ENCODE data around the gene MRI1. TPM values are rescaled to one million over a fixed set of nuclear protein-coding genes. Genes with fewer than 3 reads are reported as not detected.

MRI1 gene
- polyA plus RNA-seq, 3 donors: 3.8 to 48.9 (median 4.4) TPM

DNA sequence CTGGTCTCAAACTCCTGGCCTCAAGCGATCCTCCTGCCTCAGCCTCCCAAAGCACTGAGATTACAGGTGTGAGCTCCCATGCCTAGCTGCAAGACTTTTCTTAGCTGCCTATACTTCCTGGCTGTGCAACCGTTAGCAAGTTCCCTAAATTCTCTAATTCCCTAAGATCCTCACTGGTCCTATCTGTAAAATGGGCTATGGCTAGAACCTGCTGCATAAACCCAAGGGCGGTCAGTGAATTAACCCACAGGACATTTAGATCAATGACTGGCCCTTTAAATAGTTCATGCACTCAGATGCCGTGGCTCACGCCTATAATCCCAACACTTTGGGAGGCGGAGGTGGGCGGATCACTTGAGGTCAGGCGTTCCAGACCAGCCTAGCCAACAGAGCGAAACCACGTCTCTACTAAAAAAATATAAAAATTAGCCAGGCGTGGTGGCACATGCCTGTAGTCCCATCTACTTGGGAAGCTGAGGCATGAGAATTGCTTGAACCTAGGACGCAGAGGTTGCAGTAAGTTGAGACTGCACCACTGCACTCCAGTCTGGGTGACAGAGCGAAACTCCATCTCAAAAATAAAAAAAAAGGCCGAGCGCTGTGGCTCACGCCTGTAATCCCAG lies 5.8 kb downstream of the MRI1 start:
- DNase-seq: no peak
- H3K4me3 Mint-ChIP-seq: no peak overlapping the region
- 96% methylated on average over 12 of the region's 16 CpGs for WGBS (ENCODE audit: insufficient coverage)
- Histone ChIP-seq H3K79me2 (ENCODE audit: insufficient read depth, low read length) (peaks cover 9% of the 10 kb centered on the region), H3K36me3 (replicated peaks in 1 of 2; ENCODE audit: control insufficient read depth in 1 of 2, insufficient read depth in 2 of 2, low read length in 2 of 2) (peaks cover 21 to 36% of the 10 kb centered on the region in 2 donors), H3K4me1 (ENCODE audit: control insufficient read depth in 1 of 2, insufficient read depth in 2 of 2, low read length in 2 of 2) (peaks cover 13% of the 10 kb centered on the region in 2 donors), H3K4me2 (replicated peaks; ENCODE audit: extremely low read depth, low read length, poor library complexity, severe bottlenecking) (no peak overlapping the region), H3K27me3 (ENCODE audit: control insufficient read depth in 2 of 2, insufficient read depth in 2 of 2, low read length in 2 of 2) (no peaks in the 10 kb centered on the region), H3K4me3 (replicated peaks in 1 of 3; ENCODE audit: low read depth in 2 of 3, low read length in 3 of 3) (no peak overlapping the region), H3K27ac (ENCODE audit: low read depth in 1 of 2, low read length in 2 of 2) (no peak overlapping the region), H3K9ac (ENCODE audit: insufficient read depth, low read length, poor library complexity, severe bottlenecking) (no peak overlapping the region), H3K9me3 (replicated peaks in 1 of 2; ENCODE audit: control insufficient read depth in 1 of 2, insufficient read depth in 1 of 2, low read length in 2 of 2) (no peaks in the 10 kb centered on the region), H4K20me1 (ENCODE audit: insufficient read depth, low read length) (peaks cover 13% of the 10 kb centered on the region), H2AFZ (ENCODE audit: insufficient read depth, low read depth, low read length, poor library complexity, severe bottlenecking) (no peak overlapping the region)
- peaks cover 16% of the 10 kb centered on the region for H3K4me1 Mint-ChIP-seq
- no peaks in the 10 kb centered on the region for H3K9me3 Mint-ChIP-seq
- no peaks in the 10 kb centered on the region for H3K27me3 Mint-ChIP-seq (ENCODE audit: low read depth in 3 of 3)
- intact Hi-C loops (cut with micrococcal nuclease): no loop called here
- peaks cover 24 to 43% of the 10 kb centered on the region in 2 donors for H3K36me3 Mint-ChIP-seq
- H3K27ac Mint-ChIP-seq: no peak overlapping the region
- TF ChIP-seq, protein P1, sequence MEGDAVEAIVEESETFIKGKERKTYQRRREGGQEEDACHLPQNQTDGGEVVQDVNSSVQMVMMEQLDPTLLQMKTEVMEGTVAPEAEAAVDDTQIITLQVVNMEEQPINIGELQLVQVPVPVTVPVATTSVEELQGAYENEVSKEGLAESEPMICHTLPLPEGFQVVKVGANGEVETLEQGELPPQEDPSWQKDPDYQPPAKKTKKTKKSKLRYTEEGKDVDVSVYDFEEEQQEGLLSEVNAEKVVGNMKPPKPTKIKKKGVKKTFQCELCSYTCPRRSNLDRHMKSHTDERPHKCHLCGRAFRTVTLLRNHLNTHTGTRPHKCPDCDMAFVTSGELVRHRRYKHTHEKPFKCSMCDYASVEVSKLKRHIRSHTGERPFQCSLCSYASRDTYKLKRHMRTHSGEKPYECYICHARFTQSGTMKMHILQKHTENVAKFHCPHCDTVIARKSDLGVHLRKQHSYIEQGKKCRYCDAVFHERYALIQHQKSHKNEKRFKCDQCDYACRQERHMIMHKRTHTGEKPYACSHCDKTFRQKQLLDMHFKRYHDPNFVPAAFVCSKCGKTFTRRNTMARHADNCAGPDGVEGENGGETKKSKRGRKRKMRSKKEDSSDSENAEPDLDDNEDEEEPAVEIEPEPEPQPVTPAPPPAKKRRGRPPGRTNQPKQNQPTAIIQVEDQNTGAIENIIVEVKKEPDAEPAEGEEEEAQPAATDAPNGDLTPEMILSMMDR (IDR thresholded peaks at IDR 0.05): no peak

DNA sequence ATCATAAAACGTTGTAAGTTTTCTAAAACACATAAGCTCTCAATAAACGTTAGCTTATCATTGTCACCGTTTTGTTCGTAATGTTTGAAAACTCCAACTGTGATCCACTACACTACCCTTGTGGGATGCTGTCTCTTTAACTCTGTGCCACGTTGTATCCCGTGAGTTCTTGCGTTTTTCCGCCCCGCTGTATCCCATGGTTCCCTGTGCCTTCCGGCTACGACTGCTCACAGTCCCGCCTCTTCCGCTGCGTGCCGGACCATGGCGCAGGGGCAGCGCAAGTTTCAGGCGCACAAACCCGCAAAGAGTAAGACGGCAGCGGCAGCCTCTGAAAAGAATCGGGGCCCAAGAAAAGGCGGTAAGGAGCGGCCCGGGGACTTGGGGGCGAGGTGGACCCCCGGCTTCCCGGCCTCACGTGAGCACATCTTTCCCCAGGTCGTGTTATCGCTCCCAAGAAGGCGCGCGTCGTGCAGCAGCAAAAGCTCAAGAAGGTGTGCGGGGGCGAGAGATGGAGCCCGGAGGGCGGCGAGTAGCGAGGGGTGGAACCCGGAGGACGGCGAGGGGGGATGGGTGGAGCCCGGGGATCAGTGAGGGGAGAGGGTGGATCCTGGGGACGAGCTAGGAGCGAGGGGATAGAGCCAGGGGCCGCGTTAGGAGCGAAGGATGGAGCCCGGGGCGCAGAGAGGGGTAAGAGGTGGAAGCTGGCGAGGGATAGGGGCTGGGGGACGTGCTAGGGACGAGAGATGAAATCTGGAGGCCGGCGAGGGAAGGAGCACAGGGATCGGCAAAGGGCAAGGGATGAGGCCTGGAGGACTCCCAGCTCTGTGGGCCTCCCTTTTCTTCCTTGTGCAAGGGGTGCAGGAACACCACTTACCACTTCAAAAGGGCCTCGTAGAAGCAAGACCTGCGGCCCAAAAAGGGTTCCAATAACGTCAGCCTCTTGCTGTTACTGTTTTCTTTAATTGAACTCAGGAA lies 10.2 kb downstream of the MRI1 start, which contains the start of gene C19orf53:
C19orf53 (plus strand) TSS at position 240 of the 975 bp plus-strand sequence; CDS start at position 262, 22 bp downstream.
- TF ChIP-seq, protein P1 (IDR thresholded peaks at IDR 0.05): no peak
- Mint-ChIP-seq H3K4me3 (peak within 1 kb of the TSS; percentile 93 to 97), H3K27ac (peak within 1 kb of the TSS; percentile 86 to 97 (median 93)), H3K4me1 (peaks cover 21% of the 10 kb centered on the region), H3K36me3 (peaks cover 44 to 63% of the 10 kb centered on the region in 2 donors), H3K27me3 (ENCODE audit: low read depth in 3 of 3) (peaks cover 0 to 2% (median 0%) of the 10 kb centered on the region in 3 donors), H3K9me3 (no peaks in the 10 kb centered on the region)
- intact Hi-C loops (cut with micrococcal nuclease): loop anchor here in 1 of 2 donors (1.0 kb wide), 1 partner anchor 43 kb away; no protein-coding TSS in a partner anchor
- Histone ChIP-seq H3K9me3 (replicated peaks in 1 of 2; ENCODE audit: control insufficient read depth in 1 of 2, insufficient read depth in 1 of 2, low read length in 2 of 2) (no peaks in the 10 kb centered on the region), H3K4me2 (replicated peaks; ENCODE audit: extremely low read depth, low read length, poor library complexity, severe bottlenecking) (peak within 1 kb of the TSS; percentile 99), H3K27ac (ENCODE audit: low read depth in 1 of 2, low read length in 2 of 2) (peak within 1 kb of the TSS; percentile 36 to 82), H3K4me3 (replicated peaks in 1 of 3; ENCODE audit: low read depth in 2 of 3, low read length in 3 of 3) (peak within 1 kb of the TSS; percentile 53 to 96 (median 78)), H2AFZ (ENCODE audit: insufficient read depth, low read depth, low read length, poor library complexity, severe bottlenecking) (peak within 1 kb of the TSS; percentile 93), H4K20me1 (ENCODE audit: insufficient read depth, low read length) (peaks cover 16% of the 10 kb centered on the region), H3K9ac (ENCODE audit: insufficient read depth, low read length, poor library complexity, severe bottlenecking) (peak within 1 kb of the TSS; percentile 85), H3K27me3 (ENCODE audit: control insufficient read depth in 2 of 2, insufficient read depth in 2 of 2, low read length in 2 of 2) (no peaks in the 10 kb centered on the region), H3K36me3 (replicated peaks in 1 of 2; ENCODE audit: control insufficient read depth in 1 of 2, insufficient read depth in 2 of 2, low read length in 2 of 2) (peaks cover 28 to 53% of the 10 kb centered on the region in 2 donors), H3K79me2 (ENCODE audit: insufficient read depth, low read length) (peaks cover 23% of the 10 kb centered on the region), H3K4me1 (ENCODE audit: control insufficient read depth in 1 of 2, insufficient read depth in 2 of 2, low read length in 2 of 2) (peaks cover 9 to 12% of the 10 kb centered on the region in 2 donors)
- WGBS (ENCODE audit: insufficient coverage): under 1% methylated on average over 48 of the region's 61 CpGs
- peak; percentile 78 to 84 (median 83) for DNase-seq
